Prostate gland (tissue), 2 donors: Measurements from ENCODE around the gene R3HDML.

ENCODE experiments used
- CTCF ChIP-seq, 4 experiments: fragments of 200-600 bp in 2 of 4; fragments of 450-650 bp in 2 of 4; sonication (generic) in 2 of 4; IDR thresholded peaks; 1 replicate in 3 of 4; 2 replicates in 1 of 4; pipeline ENCODE4 v1.5.1; 2016 to 2019; ENCODE audit warnings: antibody characterized with exemption in 4 of 4, mild to moderate bottlenecking in 2 of 4, moderate library complexity in 2 of 4
- POLR2A ChIP-seq: fragments of 450-650 bp; IDR thresholded peaks from one replicate; pipeline ENCODE4 v1.6.1; 2016; ENCODE audit warnings: antibody characterized with exemption, mild to moderate bottlenecking

- TF ChIP-seq CTCF (IDR thresholded peaks at IDR 0.05) (no peak), POLR2A (no peak)
Measured at GRCh38 chr20:44314870-44315269, 22.0 kb upstream of the R3HDML start.
